MM.1S (cell line): Measurements from ENCODE around the gene ZAP70.

Experiments used
- DNase-seq: peaks from one replicate; pipeline ENCODE4 v3.0.0-alpha.2; 2015
- H2AFZ ChIP-seq: fragments of 300-600 bp; sonication (generic); 2 replicates; pipeline ENCODE4 v1.6.0; 2016; ENCODE audit warnings: antibody characterized with exemption, low read length
- H3F3A ChIP-seq: fragments of 300-600 bp; sonication (generic); 2 replicates; pipeline ENCODE4 v1.6.1; 2016; ENCODE audit warnings: mild to moderate bottlenecking, antibody characterized with exemption, low read length, moderate library complexity, mixed read lengths; ENCODE audit not compliant: insufficient read depth
- H3K27ac ChIP-seq: fragments of 300-600 bp; sonication (generic); 2 replicates; pipeline ENCODE4 v1.5.1; 2016; ENCODE audit warnings: mild to moderate bottlenecking, low read length
- H3K27me3 ChIP-seq: fragments of 300-600 bp; sonication (generic); replicated peaks from 2 replicates; pipeline ENCODE4 v1.6.0; 2016; ENCODE audit warnings: low read length; ENCODE audit not compliant: insufficient read depth
- H3K36me3 ChIP-seq: fragments of 300-600 bp; sonication (generic); replicated peaks from 2 replicates; pipeline ENCODE4 v1.6.1; 2016; ENCODE audit warnings: mild to moderate bottlenecking, low read length, mixed read lengths; ENCODE audit not compliant: insufficient read depth
- H3K4me1 ChIP-seq: fragments of 300-600 bp; sonication (generic); 2 replicates; pipeline ENCODE4 v1.6.1; 2016; ENCODE audit warnings: low read length, mixed read lengths
- H3K4me2 ChIP-seq: fragments of 300-600 bp; sonication (generic); 2 replicates; pipeline ENCODE4 v1.6.0; 2016; ENCODE audit warnings: low read depth, low read length
- H3K4me3 ChIP-seq: fragments of 300-600 bp; sonication (generic); 2 replicates; pipeline ENCODE4 v1.5.1; 2016; ENCODE audit warnings: low read length, mixed read lengths
- H3K79me2 ChIP-seq: fragments of 300-600 bp; sonication (generic); 2 replicates; pipeline ENCODE4 v1.6.1; 2016; ENCODE audit warnings: mixed run types, low read length, mixed read lengths
- H3K9ac ChIP-seq: fragments of 300-600 bp; sonication (generic); 2 replicates; pipeline ENCODE4 v1.6.1; 2016; ENCODE audit warnings: low read length, mixed read lengths
- H3K9me2 ChIP-seq: fragments of 300-600 bp; sonication (generic); replicated peaks from 2 replicates; pipeline ENCODE4 v1.6.1; 2016; ENCODE audit warnings: mild to moderate bottlenecking, low read length, mixed read lengths; ENCODE audit not compliant: insufficient read depth
- H3K9me3 ChIP-seq: fragments of 300-600 bp; sonication (generic); replicated peaks from 2 replicates; pipeline ENCODE4 v1.6.1; 2016; ENCODE audit warnings: mild to moderate bottlenecking, low read length, mixed read lengths; ENCODE audit not compliant: insufficient read depth
- H4K20me1 ChIP-seq: fragments of 300-600 bp; sonication (generic); 2 replicates; pipeline ENCODE4 v1.6.1; 2016; ENCODE audit warnings: mild to moderate bottlenecking, low read length, moderate library complexity, mixed read lengths; ENCODE audit not compliant: insufficient read depth
- CTCF ChIP-seq: fragments of 300-600 bp; sonication (generic); IDR thresholded peaks from 2 replicates; pipeline ENCODE4 v1.5.1; 2016; ENCODE audit warnings: antibody characterized with exemption, low read length, mixed read lengths
- EZH2 ChIP-seq: fragments of 300-600 bp; sonication (generic); optimal IDR thresholded peaks from 2 replicates; pipeline ENCODE3; 2017; ENCODE audit warnings: low read depth, mild to moderate bottlenecking, antibody characterized with exemption, low read length, mixed read lengths
- EZH2phosphoT487 ChIP-seq: fragments of 300-600 bp; sonication (generic); IDR thresholded peaks from 2 replicates; pipeline ENCODE4 v1.6.1; 2018; ENCODE audit warnings: antibody characterized with exemption, low read length

ZAP70 gene

GRCh38 chr2:97747285-97747684, 33.9 kb downstream of the ZAP70 start:
- Histone ChIP-seq H3K9me2 (no peaks in the 10 kb centered on the region), H3K4me2 (no peak overlapping the region), H2AFZ (no peak overlapping the region), H3K9ac (no peak overlapping the region), H3K79me2 (no peaks in the 10 kb centered on the region), H3K4me3 (no peak overlapping the region), H3K36me3 (no peaks in the 10 kb centered on the region), H3K27ac (no peak overlapping the region), H3K4me1 (no peaks in the 10 kb centered on the region), H4K20me1 (no peaks in the 10 kb centered on the region), H3K27me3 (no peaks in the 10 kb centered on the region), H3K9me3 (no peaks in the 10 kb centered on the region), H3F3A (no peaks in the 10 kb centered on the region)
- TF ChIP-seq CTCF (no peak), EZH2phosphoT487 (no peak), EZH2 (no peak)
- no peak for DNase-seq

- Histone ChIP-seq H3K9me3 (no peaks in the 10 kb centered on the region), H4K20me1 (no peaks in the 10 kb centered on the region), H3K9ac (no peak overlapping the region), H3K27me3 (no peaks in the 10 kb centered on the region), H2AFZ (no peak overlapping the region), H3K79me2 (no peaks in the 10 kb centered on the region), H3K27ac (no peak overlapping the region), H3K4me1 (no peaks in the 10 kb centered on the region), H3K4me3 (no peak overlapping the region), H3K9me2 (no peaks in the 10 kb centered on the region), H3K4me2 (no peak overlapping the region), H3F3A (no peaks in the 10 kb centered on the region), H3K36me3 (no peaks in the 10 kb centered on the region)
- no peak for DNase-seq
- TF ChIP-seq CTCF, result no peak
- no peak for TF ChIP-seq EZH2phosphoT487
- TF ChIP-seq EZH2, result no peak
Observed at GRCh38 chr2:97747716-97748115, 34.3 kb downstream of the ZAP70 start.

- no peak for DNase-seq
- Histone ChIP-seq H2AFZ (no peak overlapping the region), H3K9me3 (no peaks in the 10 kb centered on the region), H3K79me2 (no peaks in the 10 kb centered on the region), H3K9ac (no peak overlapping the region), H3K4me2 (no peak overlapping the region), H3K4me3 (no peak overlapping the region), H3K27me3 (no peaks in the 10 kb centered on the region), H3K27ac (no peak overlapping the region), H3K4me1 (no peaks in the 10 kb centered on the region), H3F3A (no peaks in the 10 kb centered on the region), H4K20me1 (no peaks in the 10 kb centered on the region), H3K9me2 (no peaks in the 10 kb centered on the region), H3K36me3 (no peaks in the 10 kb centered on the region)
- TF ChIP-seq CTCF (no peak), EZH2phosphoT487 (no peak), EZH2 (no peak)
Observed at GRCh38 chr2:97749581-97749980, 36.2 kb downstream of the ZAP70 start.
